Measurements from ENCODE around the gene SYT8. TPM values are rescaled to one million over a fixed set of nuclear protein-coding genes. Genes with fewer than 3 reads are reported as not detected.

SYT8 gene
- total RNA-seq, 1 donor from 2014 or later = 0.30 TPM

DNA sequence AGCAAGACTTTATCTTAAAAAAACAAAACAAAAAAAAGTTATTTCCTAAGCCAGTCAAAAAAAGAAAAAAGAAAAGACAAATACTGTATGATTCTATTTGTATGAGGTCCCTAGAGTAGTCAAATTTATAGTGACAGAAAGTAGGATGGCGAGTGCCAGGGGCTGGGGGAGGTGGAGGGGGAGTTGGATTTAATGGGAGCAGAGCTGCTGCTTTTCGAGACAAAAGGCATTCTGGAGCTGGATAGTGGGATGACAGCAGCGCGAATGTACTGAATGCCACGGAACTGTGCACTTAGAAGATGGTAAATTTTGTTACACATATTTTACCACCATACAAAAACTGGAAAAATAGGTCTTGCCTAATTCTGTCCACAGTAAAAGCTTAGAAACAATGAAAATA lies 17.8 kb upstream of the SYT8 start:
- no peak for ATAC-seq

DNA sequence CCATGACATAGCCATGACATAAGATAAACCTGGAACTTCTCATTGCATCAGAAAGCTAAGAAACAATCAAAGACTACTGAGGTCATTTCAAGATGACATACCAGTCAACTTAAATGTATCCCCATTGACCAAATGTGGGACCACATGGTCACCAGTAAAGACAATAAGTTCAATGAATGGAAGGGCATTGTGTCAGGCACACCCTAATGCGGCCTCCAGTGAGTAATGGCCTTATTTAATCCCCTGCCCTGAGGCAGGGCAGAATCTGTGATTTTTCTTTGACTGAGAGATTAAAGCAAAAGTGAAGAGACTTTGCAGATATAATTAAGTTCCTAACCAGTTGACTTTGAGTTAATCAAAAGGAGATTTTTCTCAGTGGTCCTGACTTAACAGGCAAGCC lies 17.3 kb upstream of the SYT8 start:
- no peak for DNase-seq (ENCODE audit: low spot score)

More for the DNA sequence above, 17.8 kb upstream of the SYT8 start:
- DNase-seq (ENCODE audit: low spot score) = no peak

DNA sequence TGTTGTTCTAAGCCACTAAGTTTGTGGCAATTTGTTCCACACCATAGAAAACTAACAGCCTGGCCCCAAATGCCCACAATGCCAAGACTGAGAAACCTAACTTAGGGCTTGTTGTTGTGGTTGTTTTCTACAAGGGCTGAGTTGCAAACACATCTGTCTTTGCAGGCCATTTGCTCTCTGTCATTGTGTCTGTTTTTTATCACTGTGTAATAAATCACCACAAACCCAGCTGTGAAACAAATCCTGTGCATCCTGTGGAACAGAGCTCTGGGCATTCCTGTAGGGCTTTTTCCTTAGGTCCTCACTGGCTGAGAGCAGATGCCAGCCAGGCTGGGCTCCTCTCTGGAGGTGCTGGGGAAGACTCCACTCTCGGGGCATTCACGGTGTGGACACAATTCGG lies 15.7 kb upstream of the SYT8 start:
- DNase-seq (ENCODE audit: low spot score) = no peak
- no peak for ATAC-seq

More for the DNA sequence above, 17.3 kb upstream of the SYT8 start:
- no peak for ATAC-seq

DNA sequence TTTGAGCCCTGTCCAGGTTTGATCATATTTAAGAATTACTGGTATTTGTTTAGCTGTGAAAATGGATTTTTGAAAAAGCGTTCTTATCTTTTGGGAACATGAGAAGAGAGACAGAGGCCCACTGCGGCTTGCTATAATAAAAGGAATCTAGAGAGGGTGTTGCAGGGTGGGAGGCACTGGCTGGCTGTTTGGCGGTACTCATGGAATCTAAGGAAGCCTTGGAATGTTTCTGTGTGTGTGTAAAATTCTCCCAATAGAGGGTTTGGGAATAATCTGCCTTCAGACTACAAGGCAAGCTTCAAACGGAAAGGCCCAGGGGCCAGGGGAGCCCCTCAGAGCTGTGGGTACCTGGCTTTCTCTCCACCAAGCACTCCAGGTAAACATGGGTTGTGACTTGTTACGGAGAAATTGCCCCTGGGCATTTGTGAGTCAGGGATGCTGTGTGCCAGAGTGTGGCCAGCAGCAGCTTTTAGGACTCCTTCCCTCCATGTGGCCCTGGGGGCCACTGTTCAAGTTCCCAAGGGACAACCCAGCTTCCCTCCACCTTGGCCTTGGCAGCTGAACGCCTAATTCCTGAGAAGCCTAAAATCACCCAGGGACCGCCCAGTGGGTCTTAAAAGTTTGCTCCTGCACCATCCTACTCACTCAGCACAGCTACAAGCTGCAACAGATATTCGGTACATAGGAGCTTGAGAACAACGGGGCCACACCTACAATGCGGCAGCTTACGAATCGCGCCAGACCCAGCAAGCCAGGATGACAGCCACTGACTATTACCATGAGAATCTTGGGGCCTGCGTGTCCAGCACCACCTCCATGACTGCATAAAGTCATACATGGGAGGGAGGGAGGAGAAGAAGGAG lies 14.1 kb upstream of the SYT8 start:
- no peak for DNase-seq (ENCODE audit: low spot score)
- ATAC-seq = no peak

DNA sequence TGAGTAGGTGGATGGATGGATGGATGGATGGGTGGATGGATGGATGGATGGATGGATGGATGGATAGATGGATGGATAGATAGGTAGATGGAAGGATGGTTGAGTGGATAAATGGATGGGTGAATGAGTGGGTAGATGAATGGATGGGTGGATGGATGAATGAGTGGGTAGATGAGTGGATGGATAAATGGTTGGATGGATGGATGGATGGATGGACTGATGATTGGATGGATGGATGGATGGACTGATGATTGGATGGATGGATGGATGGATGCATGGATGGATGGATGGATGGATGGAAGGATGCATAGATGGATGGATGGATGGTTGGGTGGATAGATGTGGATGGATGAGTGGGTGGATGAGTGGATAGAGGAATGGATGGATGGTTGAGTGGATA lies 13.2 kb upstream of the SYT8 start:
- DNase-seq (ENCODE audit: low spot score) (no peak), ATAC-seq (no peak)

DNA sequence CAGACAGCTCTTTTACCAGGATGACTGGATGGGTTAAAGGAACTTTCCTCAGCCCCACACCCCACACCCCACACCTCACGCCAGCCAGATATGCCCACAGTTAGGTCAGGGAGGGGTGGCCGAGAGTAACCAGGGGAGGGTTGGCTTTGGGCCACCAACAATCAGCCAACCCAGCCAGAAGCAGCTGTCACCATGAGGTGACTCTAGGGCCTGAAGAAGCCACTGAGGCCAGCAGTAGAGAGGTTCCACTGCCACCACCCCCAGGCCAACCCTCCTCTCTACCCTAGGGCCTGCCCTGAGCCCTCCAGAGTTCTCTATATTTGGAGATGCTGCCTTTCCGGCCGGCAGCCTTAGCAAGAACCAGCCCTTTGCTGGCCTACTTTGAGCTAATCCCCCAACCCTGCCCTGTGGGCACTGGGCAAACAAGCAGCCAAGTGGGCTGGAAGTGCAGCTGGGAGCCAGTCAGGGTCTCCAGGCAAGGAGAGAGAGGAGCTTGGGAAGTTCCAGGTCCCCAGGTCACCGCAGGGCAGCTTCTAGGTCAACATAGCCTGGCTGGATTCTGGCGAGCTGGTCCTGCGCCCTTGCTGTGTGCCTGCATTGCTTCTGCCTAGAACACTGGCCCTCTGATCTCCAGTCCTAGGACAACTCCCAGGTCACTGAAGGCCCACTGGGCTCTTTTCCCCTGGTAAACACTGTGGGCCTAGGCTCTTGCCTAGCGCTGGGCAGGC lies 12.0 kb upstream of the SYT8 start:
- ATAC-seq (no peak), DNase-seq (ENCODE audit: low spot score) (no peak)

DNA sequence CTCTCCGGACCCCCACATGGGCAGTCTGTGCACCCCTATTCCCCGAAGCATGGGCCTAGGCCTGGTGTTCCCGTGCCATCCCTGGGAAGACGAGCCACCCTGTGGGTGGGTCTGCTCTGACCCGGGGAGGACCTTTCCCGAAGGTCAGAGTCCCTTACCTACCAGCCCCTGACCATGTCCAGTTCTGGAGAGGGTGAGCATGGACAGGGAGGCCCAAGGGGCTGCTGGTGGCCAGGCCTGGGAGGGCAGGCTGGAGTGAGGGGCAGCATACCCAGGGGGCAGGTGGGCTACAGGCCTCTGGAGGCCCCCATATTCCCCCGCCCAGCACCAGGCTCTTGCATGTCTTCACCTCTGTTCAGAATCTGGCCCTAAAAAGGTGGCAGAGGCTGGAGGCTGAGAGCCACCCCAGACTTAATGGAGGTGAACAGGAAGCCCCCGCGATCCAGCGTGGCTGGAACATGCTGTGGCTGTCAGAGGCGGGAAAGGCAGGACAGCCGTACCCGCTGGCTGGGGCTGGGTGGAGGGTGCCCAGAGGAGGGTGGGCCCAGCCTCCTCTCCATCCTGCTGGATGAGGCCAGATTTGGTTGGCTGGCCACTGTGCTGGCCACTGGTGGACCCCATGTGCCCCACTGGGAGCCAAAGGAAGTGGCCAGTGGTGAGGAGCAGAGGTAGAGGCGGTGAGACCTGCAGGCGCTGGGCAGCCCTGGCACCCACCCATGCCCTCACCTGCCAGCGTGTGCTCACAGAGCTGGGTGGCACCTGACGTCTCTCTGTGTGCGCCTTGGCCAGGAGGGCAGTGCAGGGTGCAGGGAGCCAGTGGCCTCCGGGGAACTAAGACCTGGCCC lies 11.2 kb upstream of the SYT8 start:
- DNase-seq (ENCODE audit: low spot score) (no peak), ATAC-seq (no peak)

DNA sequence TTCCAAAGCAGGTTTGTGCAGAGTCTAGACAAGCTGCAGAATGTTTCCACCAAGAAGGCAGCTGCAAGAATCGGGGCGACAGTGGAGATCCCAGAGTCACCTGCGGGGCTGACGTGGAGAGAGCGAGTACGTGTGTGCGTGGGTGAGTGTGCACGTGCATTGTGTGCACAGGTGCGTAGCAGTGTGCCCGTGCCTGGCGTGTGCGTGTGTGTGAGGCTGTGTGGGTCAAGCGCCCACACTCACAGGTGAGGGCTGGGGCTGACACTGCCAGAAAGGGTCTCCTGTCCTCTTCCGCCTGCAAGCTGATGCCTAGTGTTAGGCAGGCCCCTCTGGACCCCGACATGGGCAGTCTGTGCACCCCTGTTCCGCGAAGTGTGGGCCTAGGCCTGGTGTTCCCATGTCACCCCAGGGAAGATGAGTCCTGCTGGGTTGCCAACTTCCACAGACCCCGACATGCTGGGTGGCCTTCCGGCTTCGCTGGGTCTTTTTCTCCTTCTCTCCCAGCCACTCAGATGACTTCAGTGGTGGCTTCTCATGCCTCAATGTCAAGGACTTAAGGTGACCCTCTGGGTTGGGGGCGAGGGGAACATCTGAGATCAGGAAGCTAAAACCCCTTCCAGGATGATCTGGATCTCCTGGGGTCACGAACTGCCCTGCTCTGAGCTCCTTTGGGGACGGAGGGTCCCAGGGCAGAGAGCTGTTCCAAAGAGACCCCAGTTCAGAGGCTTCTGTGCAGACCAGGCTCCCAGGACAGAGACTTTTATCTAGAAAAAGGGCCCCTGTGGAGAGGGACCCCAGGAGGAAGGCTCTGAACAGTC lies 10.4 kb upstream of the SYT8 start:
- DNase-seq (ENCODE audit: low spot score) = no peak
- ATAC-seq = no peak

DNA sequence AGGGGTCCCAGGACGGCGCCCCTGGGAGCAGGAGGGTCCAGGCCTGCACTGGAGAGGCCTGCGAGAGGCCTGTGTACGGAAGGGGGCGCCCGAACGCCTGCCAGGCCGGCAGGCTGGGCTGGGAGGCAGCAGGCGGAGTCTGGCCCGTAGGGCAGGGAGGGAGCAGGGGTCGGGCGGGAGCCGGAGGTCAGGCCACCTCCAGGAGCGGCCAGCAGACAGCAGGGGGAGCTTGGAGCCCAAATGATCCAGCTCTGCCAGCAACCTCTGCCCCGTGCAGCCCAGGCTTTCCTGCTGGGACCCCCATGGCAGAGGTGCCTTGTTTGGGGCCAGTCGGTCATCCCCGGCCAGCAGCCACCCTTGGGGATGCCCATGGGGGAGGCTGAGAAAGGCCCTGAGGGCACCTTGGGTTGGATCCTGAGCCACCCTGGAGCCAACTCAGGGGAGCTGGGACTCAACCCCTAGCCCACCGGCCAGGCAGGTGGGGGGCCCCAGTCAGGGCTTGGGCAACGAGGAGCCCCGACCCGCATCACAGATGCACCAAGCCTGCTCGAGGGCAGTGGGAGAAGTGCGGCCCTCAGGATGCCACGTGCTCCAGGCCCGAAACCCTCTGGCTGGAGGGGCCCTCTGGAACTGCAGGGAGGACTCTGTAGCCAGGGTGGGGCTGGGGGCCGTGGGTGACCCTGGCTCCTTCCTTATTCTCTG lies 9.6 kb upstream of the SYT8 start:
- ATAC-seq (peak; percentile 86), DNase-seq (ENCODE audit: low spot score) (peak; percentile 67)

DNA sequence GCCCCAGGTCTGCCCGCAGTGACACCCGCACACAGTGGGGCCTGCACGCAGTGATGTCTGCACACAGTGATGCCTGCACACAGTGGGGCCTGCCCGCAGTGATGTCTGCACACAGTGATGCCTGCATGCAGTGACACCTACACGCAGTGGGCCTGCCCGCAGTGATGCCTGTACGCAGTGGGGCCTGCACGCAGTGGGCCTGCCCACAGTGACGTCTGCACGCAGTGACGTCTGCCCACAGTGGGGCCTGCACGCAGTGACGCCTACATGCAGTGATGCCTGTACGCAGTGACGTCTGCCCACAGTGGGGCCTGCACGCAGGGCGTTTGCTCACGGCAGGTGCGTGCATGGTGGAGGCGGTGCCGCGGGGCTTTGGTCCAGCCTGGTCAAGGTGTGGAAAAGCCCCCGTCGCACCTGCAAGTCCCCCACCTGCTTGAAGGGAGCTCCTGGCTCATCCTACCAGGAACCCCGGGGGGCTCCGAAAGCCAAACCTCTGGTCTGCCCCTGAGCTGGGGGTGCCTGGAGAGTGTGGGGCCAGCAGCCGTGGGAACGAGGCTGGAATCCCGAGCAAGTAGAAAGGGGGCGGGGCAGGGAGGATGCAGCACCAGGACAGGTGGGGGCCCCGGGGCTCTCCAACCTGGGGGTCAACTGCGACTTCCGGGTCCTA lies 8.9 kb upstream of the SYT8 start:
- ATAC-seq = no peak
- no peak for DNase-seq (ENCODE audit: low spot score)

DNA sequence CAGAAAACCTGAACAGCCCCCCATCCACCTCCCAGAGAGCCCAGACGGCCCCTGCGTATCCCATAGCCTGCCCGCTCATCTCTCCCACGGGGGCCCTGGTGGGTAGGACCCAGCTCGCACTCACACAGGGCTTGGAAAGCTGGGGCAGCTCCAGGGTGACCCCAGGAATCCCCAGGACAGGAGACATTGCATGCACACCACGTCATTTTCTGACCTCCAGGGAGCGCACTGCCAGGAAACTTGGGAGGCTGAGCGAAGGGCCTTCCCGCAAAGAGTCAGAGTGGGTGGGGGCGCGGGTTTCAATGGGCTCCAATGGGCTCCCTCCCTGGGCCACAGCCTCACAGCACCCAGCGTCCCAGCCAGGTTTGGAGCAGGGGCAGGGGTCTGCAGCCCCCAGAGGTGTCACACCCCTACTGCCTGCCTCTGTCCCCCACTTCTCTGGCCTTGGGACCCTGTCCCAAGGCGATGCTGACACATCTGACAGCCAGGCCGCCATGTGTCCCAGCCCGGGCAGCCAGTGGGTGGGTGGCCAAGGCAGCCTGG lies 8.2 kb upstream of the SYT8 start:
- ATAC-seq = no peak
- DNase-seq (ENCODE audit: low spot score) = peak; percentile 49

DNA sequence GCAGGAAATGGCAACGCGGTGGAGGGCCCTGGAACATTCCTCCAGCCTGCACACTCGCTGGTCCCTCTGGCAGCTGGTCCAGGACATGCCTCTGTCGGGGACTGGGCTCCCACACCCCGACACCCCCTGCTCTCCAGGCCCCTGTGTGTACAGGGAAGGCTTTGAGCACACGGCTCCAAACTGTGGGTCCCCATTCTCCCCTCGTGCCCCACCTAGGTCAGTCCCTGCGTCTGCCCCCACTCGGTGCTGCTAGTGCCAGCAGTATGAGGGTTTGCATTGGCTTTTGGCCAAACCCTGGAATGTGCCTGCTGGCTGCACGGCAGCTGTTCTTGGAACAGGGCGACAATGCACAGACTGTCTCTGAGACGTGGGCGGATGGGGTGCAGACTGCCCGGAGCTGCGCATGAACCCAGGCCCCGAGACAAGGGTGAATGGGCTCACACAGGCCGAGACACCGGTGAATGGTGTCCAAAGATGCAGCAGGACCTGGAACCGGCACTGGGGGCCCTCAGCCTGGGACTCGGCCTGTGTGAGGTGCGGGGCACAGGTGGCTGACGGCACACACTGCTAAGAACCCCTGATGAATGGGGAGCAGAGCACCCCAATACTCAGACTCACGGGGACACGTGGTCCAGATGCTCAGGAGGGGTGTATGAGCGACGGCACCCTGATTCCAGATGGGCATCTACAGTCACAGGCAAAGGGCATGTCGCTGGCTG lies 7.5 kb upstream of the SYT8 start:
- DNase-seq (ENCODE audit: low spot score) = peak; percentile 73
- ATAC-seq = peak; percentile 38

DNA sequence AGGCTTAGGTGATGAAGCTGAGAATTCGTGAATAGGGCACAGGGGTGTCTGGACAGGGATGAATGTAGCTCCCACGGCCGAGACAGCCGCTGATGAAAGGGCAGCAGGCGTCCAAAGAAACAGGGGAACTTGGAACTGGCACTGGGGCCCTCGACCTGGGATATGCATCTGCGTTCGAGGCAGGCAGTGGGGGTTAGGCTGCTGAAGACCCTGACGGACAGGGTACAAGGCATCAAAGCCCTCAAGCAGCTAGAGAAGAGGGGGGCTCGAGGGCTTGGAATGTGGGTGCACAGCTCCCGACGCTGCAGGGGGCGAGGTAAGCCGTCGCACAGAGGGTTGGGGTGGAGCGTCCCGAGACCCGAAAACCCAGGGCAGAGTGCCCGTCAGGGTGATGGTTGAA lies 6.9 kb upstream of the SYT8 start:
- no peak for ATAC-seq

DNA sequence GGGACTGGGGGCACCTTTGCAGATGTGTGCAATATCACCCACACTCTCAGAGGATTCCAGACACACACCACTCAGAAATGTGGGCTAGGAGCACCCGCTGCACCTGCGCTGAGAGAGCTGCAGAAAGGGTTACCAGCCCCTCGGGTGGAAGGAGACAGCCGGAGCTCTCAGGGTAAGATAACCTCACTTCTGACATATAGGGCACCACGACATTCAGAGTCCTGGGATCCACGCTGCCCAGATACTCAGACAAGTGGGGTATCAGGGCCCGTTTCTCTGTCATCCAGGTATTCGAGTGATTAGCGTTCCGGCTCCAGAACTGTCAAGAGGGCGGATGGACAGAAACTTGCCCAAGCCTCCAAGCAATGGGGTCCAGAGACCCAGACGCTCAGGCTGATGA lies 6.2 kb upstream of the SYT8 start:
- DNase-seq (ENCODE audit: low spot score) = no peak
- no peak for ATAC-seq

More for the DNA sequence above, 6.9 kb upstream of the SYT8 start:
- DNase-seq (ENCODE audit: low spot score) = no peak

DNA sequence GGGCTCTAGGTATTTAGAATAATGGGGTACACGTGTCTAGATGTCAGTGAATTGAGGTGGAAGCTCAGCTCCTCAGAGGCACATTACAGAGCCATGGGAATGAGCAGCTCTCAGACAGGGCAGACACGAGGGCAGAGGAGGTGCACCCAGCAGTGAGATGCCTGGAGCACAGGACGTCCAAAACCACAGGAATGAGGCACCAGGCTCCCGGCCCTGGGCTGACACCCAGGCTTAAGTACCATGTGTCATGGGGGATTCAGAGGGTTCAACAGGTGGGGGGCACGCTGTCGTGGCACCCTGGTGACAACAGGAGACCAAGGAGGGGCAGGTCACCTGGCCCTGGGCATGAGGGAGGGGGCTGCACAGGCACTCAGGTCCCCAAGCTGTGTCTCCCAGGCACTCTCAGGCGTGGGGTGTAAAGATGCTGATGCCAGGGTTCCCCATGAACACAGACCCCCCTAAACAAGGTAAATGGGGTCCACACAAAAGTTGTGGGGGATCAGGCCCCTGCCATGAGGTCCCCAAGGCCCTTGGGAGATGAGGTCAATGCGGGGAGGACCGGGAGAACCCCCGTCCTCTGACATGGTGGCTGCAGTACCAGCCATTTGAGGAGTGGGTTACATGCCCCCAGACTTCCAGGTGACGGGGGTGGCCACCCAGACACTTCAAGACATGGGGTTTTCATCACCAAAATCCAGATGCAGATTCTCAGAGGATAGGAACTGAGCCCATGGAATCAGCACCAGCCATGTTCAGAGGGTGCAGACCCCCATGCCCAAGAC lies 5.6 kb upstream of the SYT8 start:
- ATAC-seq (no peak), DNase-seq (ENCODE audit: low spot score) (no peak)

DNA sequence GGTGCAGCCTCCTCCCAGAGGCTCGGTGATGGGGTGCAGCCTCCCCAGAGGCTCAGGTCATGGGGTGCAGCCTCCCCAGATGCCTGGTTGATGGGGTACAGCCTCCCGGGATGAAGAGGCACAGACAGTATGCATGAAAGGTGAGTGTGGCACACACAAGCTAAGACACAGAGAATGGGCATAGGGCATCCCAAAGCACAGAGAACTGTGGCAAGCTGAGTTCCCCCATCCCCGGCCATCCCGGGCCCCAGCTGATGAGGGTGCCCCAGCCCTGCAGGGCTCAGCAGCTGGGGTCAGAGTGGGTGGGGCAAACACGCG lies 4.8 kb upstream of the SYT8 start:
- ATAC-seq = no peak
- no peak for DNase-seq (ENCODE audit: low spot score)

DNA sequence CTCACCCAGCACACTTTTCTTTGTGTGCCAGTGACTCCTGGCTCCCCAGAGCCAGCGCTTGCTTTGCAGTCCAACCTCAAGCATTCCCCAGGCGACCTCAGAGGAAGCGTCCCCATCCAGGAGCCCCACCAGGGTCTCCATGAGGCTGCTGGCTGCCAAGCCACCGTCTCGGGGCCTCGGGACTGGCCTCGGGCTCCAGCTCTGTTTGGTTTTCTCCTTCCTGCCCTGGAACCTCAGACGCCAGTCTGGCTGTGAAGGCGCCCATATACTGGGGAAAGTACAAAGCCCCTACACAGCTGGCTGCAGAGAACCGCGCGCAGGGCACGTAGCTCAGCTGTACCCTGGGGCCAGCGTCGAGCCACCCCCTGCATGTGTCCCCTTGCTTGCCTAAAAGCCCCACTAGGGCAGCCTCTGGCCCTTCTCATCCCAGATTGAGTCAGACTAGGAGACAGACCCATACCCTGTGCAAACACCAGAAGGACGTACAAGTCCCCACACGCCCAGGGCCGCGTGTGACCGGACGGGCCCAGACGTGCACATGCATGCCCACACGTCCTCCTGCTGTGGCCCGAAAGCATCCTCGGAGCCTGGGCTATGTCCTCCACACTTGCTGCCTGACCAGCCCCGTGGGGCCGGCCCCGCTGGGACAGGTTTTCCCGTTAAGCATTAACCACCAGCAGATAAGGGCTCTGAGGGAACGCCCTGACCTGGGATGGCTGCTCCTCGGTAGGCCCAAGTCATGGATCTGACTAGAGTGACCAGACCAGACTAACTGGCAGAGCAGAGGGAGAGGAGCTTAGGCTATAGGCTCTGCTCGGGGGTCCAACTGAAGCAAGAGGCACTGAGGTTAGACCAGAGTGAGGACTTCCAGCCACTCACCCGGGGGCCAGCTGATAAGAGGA lies 4.2 kb upstream of the SYT8 start:
- ATAC-seq = peak; percentile 83
- peak; percentile 79 for DNase-seq (ENCODE audit: low spot score)
